Stimulated activated CD8-positive, alpha-beta memory T cell treated with anti-CD3 and anti-CD28 coated beads, Interleukin-4, amount 100 ng/mL, for 48 hours (primary cell): ENCODE results near the gene PPP1R3E.

Source experiments
- DNase-seq: peaks from one replicate; pipeline ENCODE4 v3.0.0-alpha.2; 2020

Gene PPP1R3E

GRCh38 chr14:23322568-23323517 is 20.2 kb upstream of the PPP1R3E start:
- DNase-seq: no peak

GRCh38 chr14:23321572-23322547 is 19.2 kb upstream of the PPP1R3E start:
- DNase-seq: peak; percentile 78

GRCh38 chr14:23320584-23321571 is 18.2 kb upstream of the PPP1R3E start, which contains the start of gene PABPN1:
Gene PABPN1, plus strand, starts transcription at chr14:23321457. Its CDS starts 13 bp downstream, at chr14:23321470.
- peak; percentile 95 for DNase-seq

- DNase-seq: no peak
Measured at GRCh38 chr14:23319746-23320583, 17.3 kb upstream of the PPP1R3E start.

GRCh38 chr14:23316300-23316699 is 13.6 kb upstream of the PPP1R3E start:
- no peak for DNase-seq

GRCh38 chr14:23310546-23310945 is 7.9 kb upstream of the PPP1R3E start:
- no peak for DNase-seq

GRCh38 chr14:23308721-23309445 is 6.2 kb upstream of the PPP1R3E start:
- no peak for DNase-seq

- no peak for DNase-seq
Measured at GRCh38 chr14:23307687-23308644, 5.3 kb upstream of the PPP1R3E start.

GRCh38 chr14:23307146-23307530 is 4.5 kb upstream of the PPP1R3E start:
- no peak for DNase-seq

- peak; percentile 41 for DNase-seq
Measured at GRCh38 chr14:23306412-23307145, 3.9 kb upstream of the PPP1R3E start, which contains the start of gene BCL2L2. Gene BCL2L2, plus strand, starts transcription at chr14:23306833. Its CDS starts 935 bp downstream, at chr14:23307768.

GRCh38 chr14:23301969-23302289 is 730 bp downstream of the PPP1R3E start:
- DNase-seq: no peak

- peak; percentile 96 for DNase-seq
Measured at GRCh38 chr14:23301288-23301968, 1.2 kb downstream of the PPP1R3E start.

GRCh38 chr14:23300687-23301223 is 1.9 kb downstream of the PPP1R3E start:
- peak; percentile 47 for DNase-seq

- DNase-seq: no peak
Measured at GRCh38 chr14:23299986-23300686, 2.5 kb downstream of the PPP1R3E start.

GRCh38 chr14:23299211-23299957 is 3.3 kb downstream of the PPP1R3E start:
- no peak for DNase-seq
